Fibroblast of pulmonary artery (primary cell): ENCODE measurements around the gene IKZF1.

ENCODE experiments used
- DNase-seq: peaks from one replicate; pipeline ENCODE4 v3.0.0-alpha.2; 2010; ENCODE audit warnings: low read depth
- H3K4me3 ChIP-seq: replicated peaks from 2 replicates; pipeline ENCODE4 v1.5.1; 2011; ENCODE audit warnings: low read depth, mild to moderate bottlenecking, control low read depth, low read length, moderate library complexity
- TF ChIP-seq, protein P1 (sequence below): IDR thresholded peaks from 2 replicates; pipeline ENCODE4 v1.5.1; 2011; ENCODE audit warnings: mild to moderate bottlenecking, control low read depth, low read length, inconsistent platforms; ENCODE audit errors: missing control alignments

The IKZF1 gene

DNA sequence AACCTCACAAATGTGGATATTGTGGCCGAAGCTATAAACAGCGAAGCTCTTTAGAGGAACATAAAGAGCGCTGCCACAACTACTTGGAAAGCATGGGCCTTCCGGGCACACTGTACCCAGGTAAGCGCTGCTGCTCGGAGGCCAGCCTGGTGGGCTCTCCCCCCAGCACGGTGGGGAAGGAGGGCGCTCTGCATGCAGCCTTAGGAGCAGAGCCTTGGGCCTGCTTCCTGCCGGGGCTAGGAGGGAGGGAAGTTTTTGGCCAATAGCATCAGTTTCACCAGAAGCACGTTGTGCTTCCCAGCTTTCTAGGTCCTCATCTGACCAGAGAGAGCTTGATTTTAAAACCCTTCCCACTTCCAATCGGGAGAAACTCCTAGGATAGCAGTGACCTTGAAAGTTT is 82.8 kb downstream of the IKZF1 start:
- TF ChIP-seq, protein P1, sequence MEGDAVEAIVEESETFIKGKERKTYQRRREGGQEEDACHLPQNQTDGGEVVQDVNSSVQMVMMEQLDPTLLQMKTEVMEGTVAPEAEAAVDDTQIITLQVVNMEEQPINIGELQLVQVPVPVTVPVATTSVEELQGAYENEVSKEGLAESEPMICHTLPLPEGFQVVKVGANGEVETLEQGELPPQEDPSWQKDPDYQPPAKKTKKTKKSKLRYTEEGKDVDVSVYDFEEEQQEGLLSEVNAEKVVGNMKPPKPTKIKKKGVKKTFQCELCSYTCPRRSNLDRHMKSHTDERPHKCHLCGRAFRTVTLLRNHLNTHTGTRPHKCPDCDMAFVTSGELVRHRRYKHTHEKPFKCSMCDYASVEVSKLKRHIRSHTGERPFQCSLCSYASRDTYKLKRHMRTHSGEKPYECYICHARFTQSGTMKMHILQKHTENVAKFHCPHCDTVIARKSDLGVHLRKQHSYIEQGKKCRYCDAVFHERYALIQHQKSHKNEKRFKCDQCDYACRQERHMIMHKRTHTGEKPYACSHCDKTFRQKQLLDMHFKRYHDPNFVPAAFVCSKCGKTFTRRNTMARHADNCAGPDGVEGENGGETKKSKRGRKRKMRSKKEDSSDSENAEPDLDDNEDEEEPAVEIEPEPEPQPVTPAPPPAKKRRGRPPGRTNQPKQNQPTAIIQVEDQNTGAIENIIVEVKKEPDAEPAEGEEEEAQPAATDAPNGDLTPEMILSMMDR = no peak
- no peak for DNase-seq
- no peak overlapping the region for H3K4me3 ChIP-seq

DNA sequence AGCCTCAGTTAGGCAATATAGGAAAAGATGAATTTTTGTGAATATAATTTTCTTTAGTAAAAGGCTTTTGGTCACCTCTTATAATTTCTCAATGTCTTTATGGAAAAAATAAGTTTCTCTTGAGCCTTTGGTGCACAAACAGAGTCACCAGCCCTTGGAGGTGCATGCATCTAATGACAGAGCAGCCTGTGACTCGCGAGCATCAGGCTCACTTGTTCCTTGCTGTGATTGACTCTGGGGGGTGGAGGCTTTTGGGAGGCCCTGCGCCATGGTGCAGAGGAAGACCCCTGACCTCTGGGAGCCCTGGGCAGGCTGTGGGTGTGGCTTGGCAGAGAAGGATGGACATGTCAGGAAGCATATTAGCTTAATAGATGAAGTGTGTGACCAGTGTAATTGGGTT is 85.4 kb downstream of the IKZF1 start:
- TF ChIP-seq, protein P1 = no peak
- H3K4me3 ChIP-seq = no peak overlapping the region
- no peak for DNase-seq

DNA sequence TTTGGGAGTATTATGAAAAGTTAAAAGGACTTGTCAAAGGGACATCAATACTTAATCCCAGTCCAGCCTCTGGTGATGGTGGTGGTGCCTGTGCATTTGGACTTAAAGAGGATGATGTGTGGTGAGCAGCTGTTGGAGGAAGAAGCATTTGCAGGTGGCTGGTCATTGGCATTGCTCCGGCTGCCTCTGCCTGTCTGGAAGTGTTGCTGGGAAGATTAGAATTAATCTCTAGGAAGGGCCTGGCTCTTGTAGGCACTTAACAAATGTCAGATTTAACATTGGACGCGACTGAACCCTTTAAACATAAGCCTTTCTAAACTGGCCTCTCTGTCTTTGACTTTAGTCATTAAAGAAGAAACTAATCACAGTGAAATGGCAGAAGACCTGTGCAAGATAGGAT is 86.9 kb downstream of the IKZF1 start:
- DNase-seq = no peak
- TF ChIP-seq, protein P1 = no peak
- H3K4me3 ChIP-seq = no peak overlapping the region

DNA sequence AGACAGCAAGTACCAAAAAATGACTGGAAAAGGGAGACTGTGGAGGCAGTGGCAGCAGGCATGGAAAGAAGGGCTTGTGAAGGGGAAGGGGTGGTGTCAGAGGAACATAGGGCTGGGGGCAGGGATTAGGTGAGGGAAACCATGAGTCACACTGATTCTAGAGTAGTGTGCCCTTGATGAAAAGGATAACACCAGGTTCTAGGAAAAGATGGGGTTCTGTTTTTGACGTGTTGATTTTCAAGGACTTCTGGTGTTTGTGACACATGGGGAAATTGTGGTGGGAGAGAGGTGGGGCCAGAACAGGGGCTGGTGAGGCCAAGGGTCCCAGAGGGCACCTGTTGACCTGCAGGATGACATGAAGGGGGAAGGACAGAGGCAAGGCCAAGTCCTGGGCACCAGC is 88.6 kb downstream of the IKZF1 start:
- H3K4me3 ChIP-seq = no peak overlapping the region
- TF ChIP-seq, protein P1 = no peak
- no peak for DNase-seq

DNA sequence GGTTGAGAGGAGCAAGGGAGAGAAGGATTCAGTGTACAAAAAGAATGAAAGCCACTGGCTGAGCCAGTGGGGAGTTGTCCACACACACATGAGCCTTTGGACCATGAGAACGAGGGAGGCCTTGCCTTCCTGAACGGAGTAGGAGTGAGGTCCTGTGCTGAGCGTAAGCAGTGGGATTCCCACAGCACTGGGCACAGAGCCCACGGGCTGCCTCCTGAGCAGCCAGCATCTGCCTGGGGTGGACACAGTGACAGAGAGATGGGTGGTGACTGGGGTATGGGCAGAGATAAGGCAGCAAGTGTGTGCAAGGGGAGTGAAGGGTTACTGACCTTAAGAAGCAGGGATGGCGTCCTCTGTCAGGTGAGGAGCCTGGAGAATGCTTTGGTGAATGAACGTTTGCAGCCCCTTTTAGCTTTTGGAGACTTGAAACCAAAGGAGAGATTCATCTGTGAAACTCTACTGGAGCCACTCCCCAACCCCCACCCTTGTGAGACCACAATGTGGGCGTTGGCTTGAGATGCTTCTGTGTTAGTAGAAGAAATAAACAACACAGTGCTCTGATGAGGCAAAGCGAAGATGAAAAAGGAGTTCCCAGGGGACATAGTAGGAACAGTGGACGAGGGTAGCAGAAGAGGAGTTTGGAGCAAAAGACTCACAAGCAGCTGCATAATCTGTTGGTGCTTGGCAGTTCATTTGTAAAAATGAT is 89.2 kb downstream of the IKZF1 start:
- DNase-seq = no peak
- TF ChIP-seq, protein P1 = no peak
- no peak overlapping the region for H3K4me3 ChIP-seq

DNA sequence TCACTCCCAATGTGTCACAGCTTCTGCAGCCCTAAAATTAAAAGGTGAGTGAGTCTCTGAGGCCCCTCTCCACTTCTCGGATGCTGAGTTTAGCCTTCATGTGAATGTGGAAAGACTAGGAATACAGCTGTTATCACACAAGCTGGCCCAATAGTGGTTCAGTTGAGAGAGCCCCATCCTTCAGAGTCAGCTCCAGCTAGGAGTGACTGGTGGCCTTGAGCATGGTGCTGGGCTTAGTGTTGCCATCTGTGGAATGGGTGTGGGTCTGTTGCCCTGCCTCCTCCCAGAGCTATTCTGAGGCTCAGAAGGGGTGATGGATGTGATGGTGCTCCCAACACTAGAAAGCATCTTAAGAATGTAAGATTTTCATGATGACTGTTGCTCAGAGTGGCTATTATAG is 89.8 kb downstream of the IKZF1 start:
- TF ChIP-seq, protein P1 = no peak
- no peak for DNase-seq
- H3K4me3 ChIP-seq = no peak overlapping the region

DNA sequence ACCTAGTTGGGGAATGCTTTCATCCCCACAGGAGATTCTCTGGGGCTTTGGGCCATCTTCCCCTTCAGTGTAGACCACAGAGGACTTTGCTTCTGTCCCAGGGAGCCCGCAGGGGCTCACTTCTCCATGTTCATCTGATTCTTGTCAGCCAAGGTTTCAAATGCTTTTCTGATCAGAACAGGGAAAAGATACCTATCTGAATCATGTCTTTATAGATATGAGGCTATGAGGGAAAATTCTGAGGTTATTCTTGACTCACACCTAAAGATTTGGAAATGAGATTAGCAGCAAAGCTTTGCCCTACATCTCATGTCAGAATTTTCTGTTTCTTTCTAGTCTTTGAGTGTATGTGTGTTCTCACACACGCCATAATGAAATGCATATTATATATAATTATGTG is 92.3 kb downstream of the IKZF1 start:
- TF ChIP-seq, protein P1 = no peak
- no peak for DNase-seq
- no peak overlapping the region for H3K4me3 ChIP-seq
